GM03348 (cell line): ENCODE results near the gene NEURL1B.
"Not testable (repeated sequence)": the region's sequence is repeated elsewhere in the genome, so short reads cannot be mapped to it uniquely, and the experiment has no call there.

Experiments used
- DNase-seq: peaks from one replicate; pipeline ENCODE4 v3.0.0; 2012; ENCODE audit warnings: low spot score

The NEURL1B gene

GRCh38 chr5:172657524-172658233 is 16.6 kb downstream of the NEURL1B start:
- DNase-seq = not testable (repeated sequence)

GRCh38 chr5:172658391-172658790 is 17.3 kb downstream of the NEURL1B start:
- no peak for DNase-seq

DNA sequence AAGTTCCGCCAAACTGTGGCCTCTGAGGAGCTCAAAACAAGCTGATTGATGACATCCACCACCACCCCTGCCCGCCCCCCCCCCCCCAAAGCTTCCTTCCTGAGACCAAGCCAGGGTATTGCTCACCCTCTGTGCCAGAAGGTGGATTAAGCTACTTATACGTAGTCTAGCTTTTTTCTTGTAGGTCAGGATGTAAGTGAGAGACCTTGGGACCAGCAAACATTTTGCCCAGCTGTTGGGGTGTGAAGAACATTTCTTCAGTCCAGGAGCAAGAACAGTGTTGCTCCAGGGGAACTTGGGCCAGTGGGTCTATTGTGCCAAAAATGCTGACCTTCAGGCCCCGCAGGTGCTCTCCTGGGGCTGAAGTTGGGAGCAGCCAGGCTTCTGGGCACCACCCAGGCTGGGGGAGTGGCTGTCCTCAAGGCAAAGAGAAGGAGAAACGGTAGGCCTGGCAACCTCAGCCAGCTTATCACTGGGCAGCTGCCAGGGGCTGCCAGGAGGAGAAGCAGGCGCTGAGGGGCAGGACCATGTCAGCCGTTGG is 18.0 kb downstream of the NEURL1B start:
- DNase-seq = no peak

- DNase-seq = no peak
These were observed 18.5 kb downstream of the NEURL1B start for GRCh38 chr5:172659570-172659908.

DNA sequence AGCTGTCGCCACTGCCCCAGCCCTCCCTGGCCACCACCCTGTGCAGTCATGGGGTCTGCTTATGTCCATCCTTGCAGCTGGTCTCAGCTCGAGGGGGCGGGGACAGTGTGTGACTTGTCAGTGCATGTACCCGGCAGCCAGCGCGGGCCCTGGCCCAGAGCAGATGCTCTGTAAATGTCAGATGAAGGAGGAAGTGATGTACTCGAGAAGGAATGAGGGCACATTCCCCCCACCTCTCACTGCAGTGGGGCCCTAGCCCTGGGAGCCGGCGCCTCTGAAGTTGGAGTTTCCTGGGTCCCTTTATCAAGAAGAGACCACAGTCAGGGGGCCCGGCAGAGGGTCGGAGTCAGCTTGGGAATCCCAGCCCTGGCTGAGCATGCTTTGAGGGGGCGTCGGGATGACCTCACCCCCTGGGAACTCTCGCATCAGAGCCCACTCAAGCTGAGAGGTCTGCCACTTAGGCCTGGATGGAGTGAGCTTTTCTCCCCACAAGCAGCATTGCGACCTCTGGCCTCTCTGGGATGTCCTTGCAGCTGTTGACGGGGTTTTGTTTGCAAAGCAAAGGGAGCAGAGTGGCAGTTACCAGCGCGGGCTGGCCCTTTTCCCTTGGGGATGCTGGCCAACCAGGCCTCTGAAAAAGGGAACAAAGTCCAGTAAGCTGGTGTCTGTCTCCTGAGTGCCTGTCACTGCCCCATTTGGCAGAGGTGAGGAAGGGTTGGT is 19.0 kb downstream of the NEURL1B start:
- DNase-seq = peak; percentile 92

DNA sequence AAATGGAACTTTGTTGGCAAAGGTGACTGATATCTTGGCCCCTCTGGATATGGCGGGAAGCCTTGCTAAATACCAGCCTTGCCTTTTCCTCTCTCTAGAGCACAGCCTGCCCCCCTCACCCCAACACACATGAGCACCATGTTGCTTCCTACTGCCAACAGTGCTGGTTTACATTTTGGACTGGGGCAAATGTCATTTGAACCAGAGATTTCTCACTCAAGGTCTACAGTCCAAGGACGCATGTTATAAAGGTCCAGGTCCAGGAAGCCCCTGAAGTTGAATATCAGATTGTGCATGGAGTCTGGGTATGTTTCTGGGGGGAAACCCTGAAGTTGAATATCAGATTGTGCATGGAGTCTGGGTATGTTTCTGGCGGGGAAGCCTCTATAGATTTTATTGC is 19.9 kb downstream of the NEURL1B start:
- no peak for DNase-seq

DNA sequence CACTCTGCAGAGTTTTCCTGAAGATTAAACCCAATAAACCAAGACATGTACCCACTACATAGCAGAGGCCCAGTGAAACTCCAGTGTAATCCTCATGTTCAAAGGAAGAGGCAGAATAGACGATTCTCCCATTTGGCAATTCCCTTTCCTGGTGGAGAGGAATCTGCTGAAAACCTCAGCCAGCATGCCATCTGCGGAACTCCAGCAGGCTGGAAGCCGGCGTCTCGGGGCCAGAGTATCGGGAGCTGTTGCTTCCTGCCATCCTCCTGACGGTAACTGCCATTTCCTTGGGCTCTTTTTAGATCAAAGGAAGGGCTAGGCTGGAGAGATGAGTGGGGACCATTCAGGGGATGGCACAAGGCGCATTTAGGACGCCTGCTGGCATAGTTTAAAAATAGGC is 20.5 kb downstream of the NEURL1B start:
- no peak for DNase-seq

DNA sequence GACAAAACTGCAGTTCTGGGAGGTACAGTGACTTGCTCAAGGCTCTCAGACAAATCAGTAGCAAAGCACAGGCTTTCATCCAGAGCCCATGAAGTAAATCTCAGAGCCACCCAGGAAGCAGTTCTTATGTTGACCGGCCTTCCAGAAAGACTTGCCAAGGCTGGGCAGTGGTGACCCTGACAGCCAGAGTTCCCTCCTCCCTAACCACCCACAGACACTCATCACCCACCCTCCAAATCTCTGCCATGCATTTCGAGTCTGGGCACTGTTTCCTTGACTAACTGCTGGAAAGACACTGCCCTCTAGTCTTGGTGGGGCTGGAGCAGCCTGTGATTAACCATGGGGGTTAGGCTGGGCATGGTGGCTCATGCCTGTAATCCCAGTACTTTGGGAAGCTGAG is 21.5 kb downstream of the NEURL1B start:
- no peak for DNase-seq

DNA sequence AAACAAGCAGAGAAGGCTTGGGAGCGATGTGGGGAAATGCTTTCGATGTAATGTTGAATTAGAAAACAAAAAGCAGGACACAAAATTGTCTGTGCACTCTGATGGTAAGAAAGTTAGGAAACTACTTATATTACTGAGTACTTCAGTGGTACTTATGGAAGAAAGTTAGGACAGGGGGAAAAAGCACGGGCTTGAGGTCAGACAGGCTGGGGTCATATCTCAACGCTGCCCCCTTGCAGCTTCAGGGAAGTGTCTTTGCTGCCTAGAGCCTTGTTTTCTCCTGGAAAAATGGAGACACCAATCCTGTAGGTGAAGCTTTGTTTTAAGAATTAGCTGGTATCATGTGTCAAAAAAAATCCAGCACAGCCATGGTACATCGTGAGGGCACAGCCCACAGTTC is 23.0 kb downstream of the NEURL1B start:
- DNase-seq = no peak

DNA sequence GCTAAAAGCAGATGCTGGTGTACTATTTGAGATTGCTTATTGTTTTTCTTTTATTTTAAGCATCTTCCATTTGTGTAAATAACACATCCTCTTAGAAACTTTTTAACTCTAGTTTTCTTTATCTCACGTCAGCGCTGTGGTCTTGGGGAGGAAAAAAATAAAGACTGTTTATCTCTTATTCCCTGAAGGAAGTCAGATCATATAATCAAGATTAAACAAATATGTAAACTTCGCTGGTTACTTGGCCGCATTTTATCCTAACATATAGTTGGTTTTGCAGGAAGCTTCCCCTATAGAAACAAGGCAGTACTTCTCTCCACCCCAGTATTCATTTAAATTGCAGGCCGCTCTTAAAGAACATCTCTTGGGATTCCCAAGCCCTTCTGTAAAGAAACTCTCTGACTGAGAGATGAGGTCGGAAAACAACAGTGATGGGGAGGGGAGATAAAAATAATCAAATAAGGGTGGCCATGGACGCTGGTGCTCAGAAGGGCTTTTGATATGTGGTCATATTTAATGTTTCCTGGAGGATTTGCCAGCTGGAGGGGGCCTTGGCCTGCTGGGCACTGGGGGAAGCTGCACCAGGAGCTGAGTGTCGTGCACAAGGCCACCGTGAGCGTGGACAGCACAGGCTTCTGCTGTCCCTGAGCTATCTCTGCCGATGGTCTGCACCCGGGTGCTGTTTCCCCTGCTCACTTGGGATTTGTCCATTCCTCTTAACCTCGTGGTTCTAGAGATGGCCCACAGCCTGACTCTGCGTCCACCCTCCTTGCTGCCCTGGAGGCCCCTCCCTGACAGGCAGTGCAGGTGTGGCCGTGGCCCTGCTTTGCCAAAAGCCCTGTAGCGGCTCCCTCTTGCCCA is 23.8 kb downstream of the NEURL1B start:
- DNase-seq = no peak

DNA sequence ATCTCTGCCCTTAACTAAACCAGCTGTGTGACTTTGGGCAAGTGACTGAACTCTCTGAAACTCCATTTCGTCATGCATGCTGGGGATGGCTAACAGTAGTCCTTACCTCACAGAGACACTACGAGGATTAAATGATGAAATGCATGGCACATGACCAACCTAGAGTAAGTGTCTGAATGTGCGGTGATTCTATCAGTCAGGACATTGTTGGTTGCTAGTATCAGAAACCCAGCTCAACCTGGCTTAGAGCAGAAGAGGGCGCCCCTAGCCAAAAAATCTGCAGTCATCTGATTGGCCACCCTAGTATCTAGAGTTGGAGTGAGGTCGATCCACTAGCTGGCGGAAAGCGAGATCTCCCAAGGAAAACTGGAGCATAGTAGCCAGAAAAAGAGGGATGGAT is 25.2 kb downstream of the NEURL1B start:
- DNase-seq = no peak

- DNase-seq = no peak
These were observed 26.9 kb downstream of the NEURL1B start for GRCh38 chr5:172667786-172668593.

GRCh38 chr5:172668594-172669071 is 27.6 kb downstream of the NEURL1B start:
- no peak for DNase-seq

DNA sequence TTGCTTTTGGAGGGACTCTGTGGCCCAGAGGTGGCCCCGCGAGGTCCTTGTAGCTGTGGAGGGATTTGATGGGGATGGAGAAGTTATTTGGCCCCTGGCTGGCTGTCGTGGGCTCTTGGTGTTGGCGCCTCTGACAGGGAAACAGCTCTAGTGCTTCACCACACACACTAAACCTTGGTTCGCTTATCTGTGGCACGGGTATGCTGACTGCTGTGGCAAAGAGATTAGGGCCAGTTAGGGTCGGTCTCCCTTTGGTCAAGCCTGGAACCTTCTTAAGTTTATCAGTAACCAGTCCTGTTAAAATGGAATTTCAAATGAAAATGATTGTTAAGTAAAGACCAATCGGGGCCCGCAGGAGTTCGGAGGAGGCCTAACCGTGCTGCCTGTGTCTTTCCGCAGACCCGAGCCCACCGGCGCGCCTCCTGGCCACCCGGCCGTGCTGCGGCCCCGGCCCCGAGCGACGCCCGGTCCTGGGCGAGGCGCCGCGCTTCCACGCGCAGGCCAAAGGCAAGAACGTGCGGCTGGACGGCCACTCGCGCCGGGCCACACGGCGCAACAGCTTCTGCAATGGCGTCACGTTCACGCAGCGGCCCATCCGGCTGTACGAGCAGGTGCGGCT is 28.4 kb downstream of the NEURL1B start:
- no peak for DNase-seq

- no peak for DNase-seq
These were observed 28.9 kb downstream of the NEURL1B start for GRCh38 chr5:172670005-172670402.

GRCh38 chr5:172670444-172670843 is 29.4 kb downstream of the NEURL1B start:
- no peak for DNase-seq

- DNase-seq = no peak
These were observed 30.0 kb downstream of the NEURL1B start for GRCh38 chr5:172671091-172671490.

DNA sequence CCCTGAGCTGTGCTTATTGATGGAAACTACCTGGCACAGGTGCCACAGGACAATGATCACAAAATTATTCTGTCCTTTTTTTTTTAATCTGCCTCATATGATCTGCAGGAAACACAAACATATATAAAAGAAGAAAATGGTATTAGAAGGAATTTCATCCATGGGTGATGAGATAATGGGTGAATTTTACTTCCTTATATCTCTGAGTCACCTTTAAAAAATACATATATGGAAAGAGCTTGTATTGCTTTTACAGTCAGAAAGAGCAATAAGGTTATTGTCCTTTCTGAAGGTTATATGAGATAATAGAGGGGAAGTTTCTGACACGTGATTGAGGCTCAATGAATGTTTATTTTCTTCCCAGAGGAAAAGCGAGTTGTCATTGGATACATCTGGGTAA is 31.6 kb downstream of the NEURL1B start:
- no peak for DNase-seq

DNA sequence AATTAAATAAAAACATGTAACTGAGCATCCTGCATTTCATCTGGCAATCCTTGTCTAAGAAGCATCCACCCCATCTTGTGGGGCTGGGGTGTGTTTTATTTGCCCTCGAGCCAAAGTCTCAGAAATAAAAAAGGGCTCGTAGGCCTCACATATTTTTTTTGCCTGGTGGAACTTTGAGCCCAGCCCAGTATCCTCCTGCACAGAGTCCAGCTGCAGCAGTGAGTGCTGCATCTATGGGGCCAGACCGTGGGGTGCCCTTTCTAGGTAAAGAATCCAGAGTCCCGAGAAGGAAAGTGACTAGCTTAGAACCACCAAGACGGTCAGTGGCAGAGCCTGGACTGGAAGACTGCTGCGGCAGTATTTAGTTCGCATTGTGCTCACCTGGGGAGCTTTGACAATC is 33.1 kb downstream of the NEURL1B start:
- no peak for DNase-seq

DNA sequence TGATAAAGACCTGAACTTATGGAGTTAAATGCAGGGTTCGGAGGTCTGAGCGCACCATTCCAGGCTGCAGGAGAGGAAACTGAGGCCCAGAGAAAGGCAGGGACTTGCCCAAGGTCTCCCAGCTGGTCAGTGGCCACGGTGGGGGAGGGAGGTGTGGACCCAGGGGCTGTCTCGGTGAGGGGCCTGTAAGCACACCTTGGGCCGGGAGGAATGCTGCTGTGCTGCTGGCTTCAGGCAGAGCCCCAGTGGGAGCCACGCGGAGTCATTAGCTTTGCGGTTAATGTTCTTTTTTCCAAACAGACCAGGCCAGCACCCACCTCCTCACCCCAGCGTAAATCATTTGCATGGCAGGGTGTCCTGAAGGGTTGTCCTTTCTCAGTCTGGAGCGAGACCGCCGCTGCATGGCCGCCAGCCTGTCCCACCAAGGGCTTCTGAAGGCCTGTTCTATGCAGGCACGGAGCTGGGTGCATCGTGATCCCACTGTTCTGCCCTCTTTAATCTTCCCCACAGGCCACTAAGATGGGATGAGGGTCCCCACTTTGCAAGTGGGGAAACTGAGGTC is 35.9 kb downstream of the NEURL1B start:
- DNase-seq = no peak

DNA sequence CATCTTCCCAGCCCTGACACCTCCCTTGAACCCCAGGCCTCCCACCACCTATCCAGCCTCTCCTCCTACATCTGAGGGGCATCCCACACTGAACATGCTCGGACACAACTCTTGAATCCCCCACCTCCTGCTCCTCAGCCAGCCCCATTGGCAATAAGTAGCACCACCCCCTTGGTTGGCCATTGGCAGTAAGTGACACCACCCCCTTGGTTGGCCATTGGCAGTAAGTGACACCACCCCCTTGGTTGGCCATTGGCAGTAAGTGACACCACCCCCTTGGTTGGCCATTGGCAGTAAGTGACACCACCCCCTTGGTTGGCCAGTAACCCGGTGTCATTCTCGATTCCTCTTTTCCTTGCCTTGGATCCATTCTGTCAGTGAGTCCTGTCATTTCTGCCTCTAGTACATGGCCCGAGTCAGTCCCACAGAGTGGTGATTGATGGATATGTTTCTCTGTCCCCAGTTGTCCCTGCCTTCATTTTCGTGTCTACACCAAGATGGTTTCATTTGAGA is 37.4 kb downstream of the NEURL1B start:
- DNase-seq = not testable (repeated sequence)
